ENCODE results near the gene OR1I1. TPM values are rescaled to one million over a fixed set of nuclear protein-coding genes. Genes with fewer than 3 reads are reported as not detected.

The OR1I1 gene
- total and polyA plus RNA-seq, 4 donors = 0.05 to 0.09 TPM; not detected in 2

- no peak for DNase-seq (ENCODE audit: low read depth in 4 of 6, low spot score in 6 of 6)
- Histone ChIP-seq H3K27ac (ENCODE audit: low read depth, low read length) (no peak overlapping the region), H3K4me3 (ENCODE audit: low read depth, low read length) (no peak overlapping the region), H3K9me3 (ENCODE audit: control insufficient read depth, insufficient read depth, low read length) (no peaks in the 10 kb centered on the region), H3K36me3 (ENCODE audit: control insufficient read depth, insufficient read depth, low read length) (peaks cover 66% of the 10 kb centered on the region), H3K4me1 (ENCODE audit: control insufficient read depth, insufficient read depth, low read length) (peaks cover 27% of the 10 kb centered on the region), H3K27me3 (ENCODE audit: control insufficient read depth, insufficient read depth, low read length) (no peaks in the 10 kb centered on the region)
- WGBS (ENCODE audit: insufficient coverage) = 95% methylated on average over 18 of the region's 21 CpGs
Measured at GRCh38 chr19:15122331-15123030, 40.5 kb downstream of the OR1I1 start.

DNA sequence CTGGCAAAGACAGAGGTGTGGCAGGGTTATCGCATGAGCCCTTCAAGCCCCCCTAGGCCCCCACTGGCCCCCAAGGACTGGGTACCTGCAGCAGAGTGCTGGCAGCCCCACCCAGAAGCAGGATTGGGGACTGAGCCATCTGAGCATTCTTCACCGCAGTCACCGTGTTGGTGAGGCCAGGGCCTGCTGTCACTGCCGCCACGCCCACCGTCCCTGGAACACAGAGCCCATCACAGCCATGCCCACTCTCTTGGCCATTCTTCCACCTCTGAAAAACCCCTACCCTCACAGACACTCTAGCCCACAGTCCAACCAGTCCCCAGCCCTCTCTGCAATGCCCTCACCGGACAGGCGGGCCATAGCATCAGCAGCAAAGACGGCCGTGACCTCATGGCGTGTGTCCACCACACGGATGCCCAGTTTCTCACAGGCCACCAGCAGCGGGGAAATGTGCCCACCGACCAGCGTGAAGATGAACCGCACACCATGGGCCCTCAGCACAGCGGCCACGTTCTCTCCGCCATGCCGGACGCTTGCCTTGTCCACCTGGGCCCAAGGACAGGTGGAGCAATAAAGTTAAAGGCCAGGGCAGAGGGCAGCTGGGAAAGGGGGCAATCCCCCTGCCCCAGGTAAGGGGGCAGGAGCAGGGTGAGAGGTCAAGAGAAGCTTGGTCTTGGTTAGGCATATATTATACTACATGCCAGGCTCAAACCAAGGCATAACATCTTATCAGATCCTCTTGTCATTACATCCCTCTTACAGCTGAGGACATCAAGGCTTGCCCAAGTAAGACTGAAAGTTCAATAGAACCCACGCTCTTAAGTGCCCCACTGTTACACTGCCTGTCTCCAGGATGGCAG lies 41.2 kb downstream of the OR1I1 start:
- Histone ChIP-seq H3K27me3 (ENCODE audit: control insufficient read depth, insufficient read depth, low read length) (no peaks in the 10 kb centered on the region), H3K4me1 (ENCODE audit: control insufficient read depth, insufficient read depth, low read length) (peaks cover 27% of the 10 kb centered on the region), H3K9me3 (ENCODE audit: control insufficient read depth, insufficient read depth, low read length) (no peaks in the 10 kb centered on the region), H3K4me3 (ENCODE audit: low read depth, low read length) (no peak overlapping the region), H3K27ac (ENCODE audit: low read depth, low read length) (no peak overlapping the region), H3K36me3 (ENCODE audit: control insufficient read depth, insufficient read depth, low read length) (peaks cover 58% of the 10 kb centered on the region)
- no peak for DNase-seq (ENCODE audit: low read depth in 4 of 6, low spot score in 6 of 6)
- WGBS (ENCODE audit: insufficient coverage) = 97% methylated on average over 21 of the region's 22 CpGs

DNA sequence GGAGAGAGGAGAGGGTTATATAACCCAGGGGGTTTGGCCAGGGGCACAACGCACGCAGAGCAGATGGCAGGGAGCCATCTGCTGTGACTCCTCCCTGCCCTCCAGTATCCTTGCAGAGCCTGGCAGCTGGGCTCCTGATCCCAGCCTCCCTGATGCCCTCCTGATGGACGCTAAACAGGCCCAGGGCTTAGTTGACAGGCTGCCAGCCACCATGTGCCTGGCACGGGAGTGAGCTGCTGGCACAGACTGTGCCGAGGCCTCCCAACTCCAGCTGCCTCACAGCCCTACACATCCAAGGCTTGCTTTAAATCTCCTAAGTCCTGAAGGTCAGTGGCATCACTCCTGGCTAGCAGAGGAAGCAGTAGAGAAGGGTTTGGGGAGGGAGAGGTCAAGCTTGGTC lies 41.9 kb downstream of the OR1I1 start:
- Histone ChIP-seq H3K27me3 (ENCODE audit: control insufficient read depth, insufficient read depth, low read length) (no peaks in the 10 kb centered on the region), H3K4me3 (ENCODE audit: low read depth, low read length) (no peak overlapping the region), H3K4me1 (ENCODE audit: control insufficient read depth, insufficient read depth, low read length) (peaks cover 27% of the 10 kb centered on the region), H3K9me3 (ENCODE audit: control insufficient read depth, insufficient read depth, low read length) (no peaks in the 10 kb centered on the region), H3K36me3 (ENCODE audit: control insufficient read depth, insufficient read depth, low read length) (peaks cover 51% of the 10 kb centered on the region), H3K27ac (ENCODE audit: low read depth, low read length) (no peak overlapping the region)
- DNase-seq (ENCODE audit: low read depth in 4 of 6, low spot score in 6 of 6) = peak in 2 of 6 donors; percentile 66 to 85
- WGBS (ENCODE audit: insufficient coverage) = 19% methylated on average over 4 of the region's 5 CpGs

GRCh38 chr19:15124572-15125231 lies 42.7 kb downstream of the OR1I1 start:
- Histone ChIP-seq H3K4me3 (ENCODE audit: low read depth, low read length) (peak overlapping the region; percentile 90), H3K27ac (ENCODE audit: low read depth, low read length) (peak overlapping the region; percentile 89), H3K27me3 (ENCODE audit: control insufficient read depth, insufficient read depth, low read length) (no peaks in the 10 kb centered on the region), H3K36me3 (ENCODE audit: control insufficient read depth, insufficient read depth, low read length) (peaks cover 43% of the 10 kb centered on the region), H3K4me1 (ENCODE audit: control insufficient read depth, insufficient read depth, low read length) (peaks cover 27% of the 10 kb centered on the region), H3K9me3 (ENCODE audit: control insufficient read depth, insufficient read depth, low read length) (no peaks in the 10 kb centered on the region)
- 2% methylated on average over 32 of the region's 33 CpGs for WGBS (ENCODE audit: insufficient coverage)
- no peak for DNase-seq (ENCODE audit: low read depth in 4 of 6, low spot score in 6 of 6)

- Histone ChIP-seq H3K36me3 (ENCODE audit: control insufficient read depth, insufficient read depth, low read length) (peaks cover 36% of the 10 kb centered on the region), H3K4me3 (ENCODE audit: low read depth, low read length) (peak overlapping the region; percentile 90), H3K9me3 (ENCODE audit: control insufficient read depth, insufficient read depth, low read length) (no peaks in the 10 kb centered on the region), H3K4me1 (ENCODE audit: control insufficient read depth, insufficient read depth, low read length) (peaks cover 27% of the 10 kb centered on the region), H3K27me3 (ENCODE audit: control insufficient read depth, insufficient read depth, low read length) (no peaks in the 10 kb centered on the region), H3K27ac (ENCODE audit: low read depth, low read length) (peak overlapping the region; percentile 89)
- whole genome bisulfite sequencing (ENCODE audit: insufficient coverage) = 0% methylated on average over 55 of the region's 61 CpGs
- DNase-seq (ENCODE audit: low read depth in 4 of 6, low spot score in 6 of 6) = peak; percentile 91 to 100 (median 98)
Measured at GRCh38 chr19:15125232-15126067, 43.4 kb downstream of the OR1I1 start.

DNA sequence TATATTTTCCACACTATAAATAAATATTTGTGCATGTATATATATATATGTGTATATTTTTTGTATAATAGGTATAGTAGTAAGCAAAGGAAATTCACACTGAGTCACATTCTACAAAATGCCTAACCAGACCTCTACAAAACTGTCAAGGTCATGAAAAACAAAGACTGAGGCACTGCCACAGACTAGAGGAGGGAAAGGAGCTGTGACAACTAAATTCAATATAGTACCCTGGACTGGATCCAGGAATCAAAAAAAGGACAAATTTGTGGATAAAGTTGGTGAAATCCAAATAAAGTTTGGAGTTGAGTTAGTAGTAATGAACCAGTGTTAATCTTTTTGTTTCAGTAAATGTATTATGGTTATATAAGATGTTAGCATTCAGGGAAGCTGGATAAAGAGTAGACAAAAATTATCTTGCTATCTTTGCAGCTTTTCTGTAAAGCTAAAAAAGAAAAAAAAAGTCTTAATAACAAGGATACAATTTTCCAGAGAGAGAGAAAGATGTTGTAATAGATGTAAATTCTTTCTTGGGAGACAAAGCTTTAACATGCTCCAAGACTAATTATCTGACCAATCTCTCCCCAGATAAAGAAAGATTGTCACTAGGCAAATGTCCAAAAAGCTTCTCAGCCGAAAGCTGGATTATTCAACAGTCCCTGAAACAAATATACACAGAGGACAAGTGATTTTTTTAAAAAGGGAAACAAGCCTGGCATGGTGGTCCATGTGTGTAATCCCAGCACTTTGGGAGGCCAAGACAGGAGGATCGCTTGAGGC lies 44.3 kb downstream of the OR1I1 start:
- Histone ChIP-seq H3K27ac (ENCODE audit: low read depth, low read length) (peak overlapping the region; percentile 29), H3K36me3 (ENCODE audit: control insufficient read depth, insufficient read depth, low read length) (peaks cover 27% of the 10 kb centered on the region)
- WGBS (ENCODE audit: insufficient coverage) = no CpG with 5 or more reads among the region's 2 CpGs

GRCh38 chr19:15128162-15128770 lies 46.3 kb downstream of the OR1I1 start:
- no peak overlapping the region for H3K4me3 ChIP-seq (ENCODE audit: low read depth, low read length)
- H3K27me3 ChIP-seq (ENCODE audit: control insufficient read depth, insufficient read depth, low read length) = no peaks in the 10 kb centered on the region
- H3K27ac ChIP-seq (ENCODE audit: low read depth, low read length) = no peak overlapping the region
- peaks cover 8% of the 10 kb centered on the region for H3K36me3 ChIP-seq (ENCODE audit: control insufficient read depth, insufficient read depth, low read length)
- no peak for DNase-seq (ENCODE audit: low read depth in 4 of 6, low spot score in 6 of 6)
- 67% methylated on average over 2 of the region's 6 CpGs for WGBS (ENCODE audit: insufficient coverage)
- no peaks in the 10 kb centered on the region for H3K9me3 ChIP-seq (ENCODE audit: control insufficient read depth, insufficient read depth, low read length)
- peaks cover 22% of the 10 kb centered on the region for H3K4me1 ChIP-seq (ENCODE audit: control insufficient read depth, insufficient read depth, low read length)

More for the DNA sequence above, 44.3 kb downstream of the OR1I1 start:
- Histone ChIP-seq H3K4me3 (ENCODE audit: low read depth, low read length) (peak overlapping the region; percentile 90), H3K4me1 (ENCODE audit: control insufficient read depth, insufficient read depth, low read length) (peaks cover 27% of the 10 kb centered on the region), H3K9me3 (ENCODE audit: control insufficient read depth, insufficient read depth, low read length) (no peaks in the 10 kb centered on the region), H3K27me3 (ENCODE audit: control insufficient read depth, insufficient read depth, low read length) (no peaks in the 10 kb centered on the region)
- peak in 1 of 6 donors; percentile 64 for DNase-seq (ENCODE audit: low read depth in 4 of 6, low spot score in 6 of 6)

DNA sequence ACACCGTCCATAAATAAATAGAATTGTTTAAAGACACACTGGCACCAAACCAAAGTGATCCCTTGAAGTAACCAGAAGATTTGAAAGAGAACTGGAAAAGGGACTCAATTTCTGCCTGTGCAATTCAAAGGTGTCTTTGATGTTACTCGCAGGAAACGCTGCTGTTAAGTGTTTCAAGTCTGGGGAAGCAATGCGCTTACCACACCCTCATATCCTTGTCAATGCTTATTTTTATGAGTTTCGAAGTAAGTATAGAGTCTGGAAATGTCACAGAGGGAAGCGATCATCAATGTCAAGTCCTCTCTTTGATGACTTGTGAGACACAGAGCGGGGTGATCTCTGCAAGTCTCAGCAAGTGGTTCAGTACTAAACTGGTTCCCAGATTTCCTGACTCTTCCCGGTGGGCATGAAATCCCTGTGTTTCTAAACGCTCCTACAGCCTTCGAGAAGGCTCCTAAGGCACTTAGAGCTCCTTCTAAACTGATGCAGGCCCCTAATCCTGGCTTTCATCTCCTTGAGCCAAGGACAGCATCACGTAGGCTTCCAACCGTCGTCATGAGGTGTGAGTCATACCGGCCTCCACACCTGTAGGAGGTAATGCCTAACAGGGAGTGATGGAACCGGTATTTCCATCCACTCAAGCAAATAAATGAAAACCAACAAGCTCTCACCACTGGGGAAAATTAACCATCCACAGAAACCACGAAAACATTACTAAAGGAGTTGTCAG lies 48.0 kb downstream of the OR1I1 start:
- Histone ChIP-seq H3K4me3 (ENCODE audit: low read depth, low read length) (no peak overlapping the region), H3K4me1 (ENCODE audit: control insufficient read depth, insufficient read depth, low read length) (peaks cover 5% of the 10 kb centered on the region), H3K9me3 (ENCODE audit: control insufficient read depth, insufficient read depth, low read length) (no peaks in the 10 kb centered on the region), H3K27me3 (ENCODE audit: control insufficient read depth, insufficient read depth, low read length) (no peaks in the 10 kb centered on the region), H3K36me3 (ENCODE audit: control insufficient read depth, insufficient read depth, low read length) (no peaks in the 10 kb centered on the region), H3K27ac (ENCODE audit: low read depth, low read length) (no peak overlapping the region)
- WGBS (ENCODE audit: insufficient coverage) = 81% methylated on average over 6 of the region's 16 CpGs
- no peak for DNase-seq (ENCODE audit: low read depth in 4 of 6, low spot score in 6 of 6)
